Fibroblast of skin of left biceps (primary cell): ENCODE measurements around the gene CLDN19.
"Not testable (repeated sequence)": the region's sequence is repeated elsewhere in the genome, so short reads cannot be mapped to it uniquely, and the experiment has no call there.

Experiments used
- DNase-seq, 2 experiments: peaks; one replicate each; pipeline ENCODE4 v3.0.0-alpha.2; 2013; ENCODE audit warnings: low read depth in 2 of 2

CLDN19 gene

DNA sequence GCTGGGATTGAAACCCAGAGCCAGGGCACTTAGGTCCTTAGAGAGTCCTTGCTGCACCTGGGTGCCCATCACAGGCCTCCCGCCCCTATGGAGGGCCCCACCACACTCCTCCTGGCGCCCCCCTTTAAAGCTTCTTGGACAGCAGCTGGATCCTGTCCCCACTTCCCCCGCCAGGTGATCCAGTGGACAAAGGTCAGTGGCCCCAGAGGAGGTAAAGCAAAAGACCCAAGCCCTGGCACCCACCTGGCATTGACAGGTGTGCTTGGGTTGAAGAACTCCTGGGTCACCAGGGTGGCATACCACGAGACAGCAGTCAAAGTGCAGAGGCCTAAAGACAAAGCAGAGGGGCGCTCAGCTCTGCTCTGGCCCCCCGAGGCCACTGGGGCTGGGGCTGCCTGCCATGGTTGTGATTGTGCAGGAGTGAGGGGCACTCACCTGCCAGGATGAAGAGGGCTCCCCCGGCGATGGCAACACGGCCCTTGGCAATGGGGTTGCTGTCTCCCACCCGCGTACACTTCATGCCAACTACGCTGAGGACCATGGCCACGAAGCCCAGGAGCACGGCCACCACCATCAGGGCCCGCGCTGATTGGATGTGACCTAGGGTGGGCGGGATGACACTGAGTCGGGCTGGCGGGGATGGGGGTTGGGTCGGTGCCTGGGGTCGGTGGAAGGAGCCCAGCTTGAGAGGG lies 1.9 kb downstream of the CLDN19 start:
- DNase-seq: no peak

DNA sequence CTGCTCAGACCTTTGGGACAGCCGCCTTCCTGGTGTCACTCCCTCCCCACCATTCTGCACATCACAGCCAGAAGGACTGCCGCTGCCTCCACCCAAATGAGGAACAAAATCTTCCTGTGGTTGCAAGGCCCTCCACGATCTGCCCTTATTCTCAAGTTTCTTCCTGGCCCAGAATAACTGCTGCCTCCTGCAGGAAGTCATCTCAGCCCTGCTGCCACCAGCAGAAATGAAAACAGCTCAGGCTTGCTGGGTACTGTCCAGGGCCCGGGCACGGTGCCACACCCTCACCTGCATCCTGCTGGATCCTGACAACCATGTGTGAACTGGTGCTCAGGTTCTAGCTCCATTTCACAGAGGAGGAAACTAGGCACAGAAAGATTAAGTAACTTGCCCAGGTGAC lies 2.8 kb downstream of the CLDN19 start:
- DNase-seq: no peak

DNA sequence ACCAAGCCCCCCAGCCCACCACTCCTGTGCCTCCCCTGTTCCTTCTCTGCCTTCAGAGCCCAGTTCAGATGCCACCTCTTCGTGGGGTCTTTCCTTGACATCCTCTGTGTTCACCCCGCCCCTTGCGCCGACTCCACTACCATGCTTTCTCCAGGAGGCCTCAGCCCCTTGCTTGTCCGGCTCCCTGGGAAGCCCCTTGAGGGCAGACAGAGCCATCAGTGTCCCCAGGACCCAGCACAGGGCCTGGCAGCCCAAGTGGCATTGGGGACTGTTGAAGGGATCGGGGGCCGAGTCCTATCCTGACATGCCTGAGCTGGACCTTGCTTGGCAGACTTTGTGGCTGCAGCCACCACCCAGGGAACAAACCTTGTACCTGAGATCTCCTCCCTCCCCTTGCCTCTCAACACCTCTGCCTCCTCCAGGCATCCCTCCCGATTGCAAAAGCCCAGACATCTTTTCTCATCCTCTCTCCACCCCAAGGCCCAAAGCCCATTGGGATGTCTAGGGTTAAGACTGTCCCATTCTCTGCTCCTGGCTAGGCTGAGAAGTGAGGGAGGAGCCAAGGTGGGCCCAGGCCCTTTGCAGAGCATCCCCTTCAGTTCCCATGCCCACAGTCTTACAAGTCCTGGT lies 3.4 kb downstream of the CLDN19 start:
- no peak for DNase-seq

DNA sequence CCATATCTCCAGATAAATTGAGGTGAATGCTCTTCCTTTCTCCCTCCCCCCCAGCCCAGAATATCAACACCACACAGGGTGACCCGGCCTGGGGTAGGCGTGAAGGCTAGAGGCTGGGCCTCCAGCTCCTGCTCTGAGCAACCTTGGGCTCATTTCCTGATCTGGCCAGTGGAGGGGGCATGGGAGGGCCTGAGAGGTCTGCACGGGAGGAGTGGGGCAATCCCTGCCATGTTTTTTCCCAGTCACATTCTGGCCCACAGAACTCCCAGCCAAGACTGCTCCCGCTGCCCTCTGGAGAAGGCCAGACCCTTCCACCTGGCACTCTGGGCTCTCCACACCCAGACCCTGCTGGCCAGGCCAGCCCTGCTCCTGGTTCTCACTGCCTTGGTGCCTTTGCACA lies 3.9 kb downstream of the CLDN19 start:
- no peak for DNase-seq

DNA sequence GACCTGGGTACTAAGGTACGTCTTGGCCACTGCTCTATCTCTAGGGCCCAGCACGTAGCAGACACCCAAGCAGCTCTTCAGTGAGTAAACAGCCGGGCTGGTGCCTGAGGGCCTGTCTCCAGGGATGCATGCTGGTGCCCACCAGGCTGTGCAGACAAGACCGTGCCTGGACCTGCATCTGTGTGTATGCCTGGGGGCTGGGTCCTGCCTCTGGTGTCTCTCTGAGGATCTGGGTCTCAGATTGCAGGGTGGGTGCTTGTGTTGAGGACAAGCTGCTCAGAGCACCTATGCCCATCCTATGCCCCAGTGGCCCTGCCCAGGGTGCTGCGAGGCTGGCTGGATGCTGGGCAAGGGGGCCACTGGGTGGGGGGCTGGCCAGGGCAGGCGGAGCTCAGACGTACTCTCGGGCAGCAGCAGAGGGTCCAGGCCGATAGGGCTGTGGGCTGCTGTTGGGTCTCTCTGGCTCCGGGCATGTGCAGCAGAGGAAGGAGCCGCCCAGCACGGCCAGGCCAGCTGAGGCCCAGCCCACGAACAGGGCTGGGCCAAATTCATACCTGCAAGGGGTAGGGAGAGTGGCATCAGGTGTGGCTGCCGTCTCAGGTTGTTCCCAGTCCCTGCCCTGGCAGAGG lies 4.4 kb downstream of the CLDN19 start:
- no peak for DNase-seq

DNA sequence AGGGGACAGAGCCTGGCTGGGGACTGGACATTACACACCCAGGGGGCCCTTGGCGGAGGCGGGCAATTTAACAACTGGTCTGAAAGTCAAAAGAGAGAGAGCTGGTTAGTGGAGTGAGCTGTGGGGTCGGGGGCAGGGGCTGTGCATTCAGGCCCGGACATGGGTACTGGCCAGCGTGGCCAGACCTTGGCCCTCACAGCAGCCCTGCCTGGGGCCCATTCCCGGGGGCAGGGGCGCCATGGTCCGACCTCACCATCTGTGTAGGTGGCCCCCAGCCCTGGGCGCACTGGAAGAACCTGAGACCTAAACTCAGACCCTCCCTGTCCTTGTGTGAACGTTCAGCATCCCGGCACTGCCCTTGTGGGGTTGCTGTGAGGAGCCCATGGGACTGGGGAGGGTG lies 5.0 kb downstream of the CLDN19 start:
- DNase-seq: no peak

DNA sequence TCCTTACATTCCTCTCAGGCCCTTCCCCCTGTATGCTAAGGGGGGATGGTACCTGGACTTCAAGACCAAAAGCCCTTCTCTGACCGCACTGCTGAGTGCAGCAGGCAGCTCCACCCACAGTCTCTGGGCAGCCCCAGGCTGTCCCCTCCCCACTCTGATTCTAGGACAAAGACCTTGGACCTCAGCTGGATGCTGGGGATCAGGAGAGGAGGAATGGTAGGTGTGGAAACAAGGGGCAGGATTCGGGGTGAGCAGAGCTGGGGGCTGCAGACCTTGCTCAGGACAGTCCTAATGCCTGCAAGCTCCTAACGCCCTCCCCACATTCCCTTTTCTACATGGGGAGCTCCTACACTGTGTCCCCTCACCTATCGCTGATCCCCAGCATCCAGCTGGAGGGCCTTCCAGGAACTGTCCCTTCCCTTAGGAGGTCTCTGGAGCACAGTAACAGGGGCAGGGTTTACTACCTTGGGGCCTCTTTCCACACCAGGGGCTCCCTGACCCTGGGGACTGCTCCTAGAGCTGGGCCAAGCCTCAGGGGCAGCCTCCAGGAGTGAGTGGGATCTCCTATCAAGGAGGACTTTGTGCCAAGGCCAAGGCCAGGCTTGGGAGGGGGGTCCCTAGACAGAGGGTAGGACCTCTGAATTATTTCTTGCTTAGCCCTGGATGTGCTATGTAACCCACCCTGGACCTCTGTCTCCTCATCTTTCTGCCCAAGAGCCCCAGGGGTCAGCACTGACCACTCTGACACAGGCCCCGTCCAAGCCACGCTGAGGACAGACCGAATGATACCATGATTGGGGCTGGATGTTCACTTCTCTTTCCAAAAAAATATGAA lies 5.6 kb downstream of the CLDN19 start:
- DNase-seq: no peak

DNA sequence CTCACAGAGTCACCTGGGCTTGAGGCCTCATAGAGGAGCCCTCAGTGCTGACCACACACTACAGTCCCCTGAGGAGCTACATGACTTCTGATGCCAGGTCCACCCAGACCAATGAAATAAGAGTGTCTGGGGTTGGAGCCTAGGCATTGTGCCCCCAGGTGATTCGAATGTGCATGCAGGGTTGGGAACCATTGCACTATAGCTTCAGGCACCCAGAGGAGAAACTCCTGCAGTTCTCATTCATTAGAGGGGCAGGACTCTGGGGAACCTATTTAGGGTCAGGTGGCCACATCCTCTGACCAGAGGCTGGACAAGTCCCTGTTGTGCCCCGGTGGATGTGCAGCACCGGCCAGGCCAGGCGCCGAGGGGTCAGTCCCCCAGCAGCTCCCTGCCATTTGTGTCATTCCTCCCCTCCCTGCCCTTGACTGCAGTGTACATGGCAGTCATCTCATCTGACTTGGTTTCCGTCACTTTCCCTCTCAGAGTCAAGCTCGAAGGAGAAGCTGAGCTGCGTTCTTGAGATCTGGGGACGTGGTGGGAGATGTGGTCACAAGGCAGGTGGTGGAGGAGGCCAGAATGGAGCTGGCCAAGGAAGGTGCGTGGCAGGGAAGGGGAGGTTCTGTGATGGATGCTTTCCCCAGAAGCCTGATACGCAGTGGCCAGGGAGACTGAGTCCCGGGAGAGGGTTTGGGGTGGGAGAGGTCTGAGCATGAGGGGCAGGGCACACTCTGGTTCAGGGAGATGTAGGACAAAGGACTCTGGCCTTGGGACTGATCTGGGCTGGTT lies 6.4 kb downstream of the CLDN19 start:
- DNase-seq: no peak

DNA sequence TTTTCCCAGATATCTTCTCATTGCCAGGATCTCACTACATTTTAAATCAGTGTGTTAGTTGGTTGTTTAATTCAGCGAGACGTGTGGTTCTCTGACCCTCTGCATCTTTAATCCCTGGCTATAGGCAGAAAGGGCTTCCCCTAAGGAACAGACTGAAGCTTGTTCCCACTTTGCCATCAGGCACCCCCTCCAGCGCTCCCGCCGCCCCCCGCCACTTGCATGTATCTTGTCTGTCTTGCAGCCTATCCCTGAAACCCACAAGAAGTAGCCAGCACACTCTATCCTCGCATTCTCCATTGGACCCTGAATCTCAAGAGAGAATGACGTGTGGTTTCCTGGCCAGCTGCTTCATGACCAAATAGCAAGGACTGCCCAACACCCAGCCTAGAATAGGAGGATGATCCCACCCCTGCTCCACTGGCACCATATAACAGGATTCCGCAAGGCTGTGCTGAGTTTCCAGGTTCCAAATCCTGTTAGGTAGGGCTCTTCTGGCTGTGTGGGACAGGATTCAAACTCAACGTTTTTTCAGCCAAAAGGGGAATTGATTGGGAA lies 7.8 kb downstream of the CLDN19 start:
- no peak for DNase-seq

DNA sequence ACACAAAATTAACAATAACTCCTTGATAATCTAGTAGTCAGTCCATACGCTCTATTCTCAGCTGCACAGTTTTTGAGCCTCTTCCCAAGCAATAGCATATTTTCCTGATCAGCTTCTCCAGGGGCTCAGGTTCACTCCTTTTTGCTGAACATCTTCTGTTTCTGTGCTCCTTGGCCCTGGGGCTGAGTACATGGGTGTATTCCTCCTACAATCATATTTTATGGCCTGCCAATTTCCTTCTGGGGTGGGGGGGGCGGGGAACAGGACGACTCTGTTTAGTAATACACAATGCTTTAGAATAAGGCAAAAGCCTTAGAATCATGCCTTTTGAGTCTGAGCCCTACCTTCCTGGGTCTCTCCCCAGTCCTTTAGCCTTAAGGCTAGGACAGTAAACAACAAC lies 8.5 kb downstream of the CLDN19 start:
- no peak for DNase-seq

DNA sequence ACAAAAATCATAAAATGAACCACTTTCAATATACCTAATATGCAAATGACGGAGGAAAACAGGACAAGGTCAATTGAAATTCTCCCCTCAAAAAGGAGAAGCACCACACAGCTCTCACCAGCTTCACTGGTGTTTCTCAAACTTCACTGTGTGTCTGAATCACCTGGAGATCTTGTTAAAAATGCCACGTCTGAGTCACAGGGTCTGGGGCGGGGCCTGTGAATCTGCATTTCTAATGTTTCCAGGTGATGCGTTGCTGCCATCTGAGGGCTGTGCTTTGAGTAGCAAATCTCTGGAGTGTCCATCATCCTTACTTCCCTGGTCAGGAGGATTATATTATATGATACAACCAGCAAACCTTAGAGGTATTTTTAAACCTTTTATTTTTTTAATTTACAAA lies 9.0 kb downstream of the CLDN19 start:
- DNase-seq: no peak

DNA sequence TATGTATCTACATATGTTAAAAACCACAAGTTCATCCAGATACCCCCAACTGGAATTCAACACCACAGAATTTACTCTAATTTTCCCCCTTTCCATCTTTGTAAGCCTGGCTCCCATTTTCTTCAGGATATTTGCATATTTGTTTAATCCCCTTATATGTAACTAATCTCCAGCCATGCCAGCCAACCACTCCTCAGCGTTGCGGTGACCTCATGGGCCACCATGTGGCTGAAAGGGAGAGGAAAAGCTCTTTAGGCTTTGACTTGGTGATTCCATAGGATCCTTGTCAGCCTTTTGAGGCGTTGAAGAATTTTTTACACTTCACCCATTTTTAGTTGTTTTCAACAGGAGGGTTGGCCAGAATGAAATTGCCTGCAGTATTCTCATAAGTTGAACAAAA lies 10.0 kb downstream of the CLDN19 start:
- DNase-seq: no peak

DNA sequence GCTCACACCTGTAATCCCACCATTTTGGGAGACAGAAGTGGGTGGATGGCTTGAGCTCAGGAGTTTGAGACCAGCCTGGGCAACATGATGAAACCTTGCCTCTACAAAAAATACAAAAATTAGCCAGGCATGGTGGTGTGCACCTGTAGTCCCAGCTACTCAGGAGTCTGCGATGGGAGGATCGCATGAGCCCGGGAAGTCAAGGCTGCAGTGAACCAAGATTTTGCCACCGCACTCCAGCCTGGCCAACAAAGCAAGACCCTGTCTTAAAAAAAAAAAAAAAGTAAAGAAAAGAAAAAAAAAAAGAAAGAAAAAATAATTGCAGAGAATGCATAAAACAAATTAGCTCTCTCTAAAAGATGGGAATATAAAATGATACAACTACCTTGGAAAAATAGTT lies 14.2 kb downstream of the CLDN19 start:
- not testable (repeated sequence) for DNase-seq

DNA sequence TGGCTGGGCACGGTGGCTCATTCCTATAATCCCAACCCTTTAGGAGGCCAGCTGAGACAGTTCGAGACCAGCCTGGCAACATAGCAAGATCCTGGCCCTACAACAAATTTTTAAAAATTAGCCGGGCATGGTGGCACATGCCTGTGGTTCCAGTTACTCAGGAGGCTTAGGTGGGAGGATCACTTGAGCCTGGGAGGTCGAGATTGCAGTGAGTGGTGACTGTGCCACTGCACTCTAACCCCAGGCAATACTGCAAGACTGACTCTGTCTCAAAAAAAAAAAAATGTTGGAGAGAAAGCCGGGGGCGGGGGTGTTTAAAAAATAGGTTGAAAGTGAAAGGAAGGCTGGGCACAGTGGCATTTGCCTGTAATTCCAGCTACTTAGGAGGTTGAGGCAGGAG lies 16.5 kb downstream of the CLDN19 start:
- DNase-seq: no peak

DNA sequence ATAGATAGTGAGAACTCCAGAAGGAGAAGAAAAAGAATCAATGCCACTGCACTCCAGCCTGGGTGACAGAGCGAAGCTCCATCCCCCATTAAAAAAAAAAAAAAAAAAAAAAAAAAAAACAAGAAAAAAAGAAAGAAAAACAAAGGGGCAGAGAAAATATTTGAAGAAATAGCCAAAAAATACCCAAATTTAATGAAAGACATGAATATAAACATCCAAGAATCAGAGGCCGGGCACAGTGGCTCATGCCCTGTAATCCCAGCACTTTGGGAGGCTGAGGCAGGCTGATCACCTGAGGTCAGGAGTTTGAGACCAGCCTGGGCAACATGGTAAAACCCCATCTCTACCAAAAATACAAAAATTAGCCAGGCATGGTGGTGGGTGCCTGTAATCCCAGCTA lies 17.6 kb downstream of the CLDN19 start:
- not testable (repeated sequence) for DNase-seq

DNA sequence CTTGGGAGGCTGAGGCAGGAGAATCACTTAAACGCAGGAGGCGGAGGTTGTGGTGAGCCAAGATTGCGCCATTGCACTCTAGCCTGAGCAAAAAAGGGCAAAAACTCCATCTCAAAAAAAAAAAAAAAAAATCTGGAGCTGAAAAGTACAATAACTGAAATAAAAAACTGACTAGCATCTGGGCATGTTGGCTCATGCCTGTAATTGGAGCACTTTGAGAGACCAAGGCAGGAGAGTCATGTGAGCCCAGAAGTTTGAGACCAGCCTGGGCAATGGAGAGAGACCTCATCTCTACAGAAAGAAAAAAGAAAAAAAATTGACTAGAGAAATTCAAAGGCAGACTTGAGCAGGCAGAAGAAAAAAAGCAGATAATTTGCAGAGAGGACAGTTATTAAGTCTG lies 18.1 kb downstream of the CLDN19 start:
- no peak for DNase-seq

DNA sequence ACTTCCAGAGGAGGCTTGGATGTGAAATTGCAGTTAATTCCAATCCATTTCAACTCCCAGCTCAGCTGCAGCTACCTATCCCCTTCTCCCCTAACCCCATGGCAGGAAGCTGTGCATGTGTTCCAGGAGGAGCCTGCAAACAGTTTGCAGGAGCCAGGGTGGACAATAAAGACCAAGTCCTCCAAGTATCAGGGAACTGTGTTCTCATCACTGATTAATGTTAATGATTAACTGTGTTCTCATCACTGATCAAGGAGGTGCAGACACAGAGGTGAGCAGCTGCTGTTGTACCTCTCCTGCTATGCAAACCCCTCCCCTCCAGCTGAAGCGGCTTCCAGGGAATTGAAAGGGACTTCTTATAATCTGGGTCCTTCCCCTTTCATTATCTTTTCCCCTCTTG lies 19.2 kb downstream of the CLDN19 start:
- no peak for DNase-seq

DNA sequence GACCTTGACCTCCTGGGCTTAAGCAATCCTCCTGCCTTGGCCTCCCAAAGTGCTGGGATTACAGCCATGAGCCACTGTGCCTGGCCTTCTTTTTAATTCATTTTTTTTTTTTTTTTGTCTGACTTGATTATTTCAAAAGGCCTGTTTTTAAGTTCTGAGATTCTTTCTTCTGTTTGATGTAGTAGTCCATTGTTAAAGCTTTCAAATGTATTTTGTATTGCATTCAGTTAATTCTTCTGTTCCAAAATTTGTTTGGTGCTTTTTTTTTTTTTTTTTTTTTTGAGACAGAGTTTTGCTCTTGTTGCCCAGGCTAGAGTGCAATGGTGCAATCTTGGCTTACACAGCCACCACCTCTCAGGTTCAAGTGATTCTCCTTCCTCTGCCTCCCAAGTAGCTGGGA lies 25.6 kb downstream of the CLDN19 start:
- not testable (repeated sequence) for DNase-seq

DNA sequence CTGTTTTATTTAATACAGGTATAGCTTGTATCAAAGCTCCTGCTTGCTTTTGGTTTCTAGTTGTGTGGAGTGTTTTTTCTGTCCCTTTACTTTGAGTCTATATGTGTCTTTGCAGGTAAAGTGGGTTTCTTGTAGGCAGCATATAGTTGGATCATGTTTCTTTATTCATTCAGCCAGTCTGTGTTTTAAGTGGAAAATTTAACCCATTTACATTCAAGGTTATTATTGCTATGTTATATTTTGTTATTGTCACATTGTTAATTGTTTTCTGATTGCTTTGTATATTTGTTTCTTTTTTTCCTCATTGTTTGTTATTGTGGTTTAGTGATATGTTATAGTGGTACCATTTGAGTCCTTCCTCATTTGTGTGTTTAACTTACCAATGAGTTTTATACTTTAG lies 26.7 kb downstream of the CLDN19 start:
- DNase-seq: no peak

DNA sequence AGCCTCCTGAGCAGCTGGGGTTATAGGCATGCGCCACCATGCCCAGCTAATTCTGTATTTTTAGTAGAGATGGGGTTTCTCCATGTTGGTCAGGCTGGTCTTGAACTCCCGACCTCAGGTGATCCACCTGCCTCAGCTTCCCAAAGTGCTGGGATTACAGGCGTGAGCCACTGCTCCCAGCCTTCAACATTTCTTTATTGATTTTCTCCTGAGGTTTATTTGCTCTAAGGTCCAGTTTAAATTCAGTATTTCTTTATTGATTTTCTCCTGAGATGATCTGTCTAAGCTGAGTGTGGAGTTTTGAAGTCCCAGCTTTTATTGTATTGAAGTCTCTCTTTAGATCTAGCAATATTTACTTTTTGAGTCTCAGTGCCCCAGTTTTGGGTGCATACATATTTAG lies 27.2 kb downstream of the CLDN19 start:
- not testable (repeated sequence) for DNase-seq

DNA sequence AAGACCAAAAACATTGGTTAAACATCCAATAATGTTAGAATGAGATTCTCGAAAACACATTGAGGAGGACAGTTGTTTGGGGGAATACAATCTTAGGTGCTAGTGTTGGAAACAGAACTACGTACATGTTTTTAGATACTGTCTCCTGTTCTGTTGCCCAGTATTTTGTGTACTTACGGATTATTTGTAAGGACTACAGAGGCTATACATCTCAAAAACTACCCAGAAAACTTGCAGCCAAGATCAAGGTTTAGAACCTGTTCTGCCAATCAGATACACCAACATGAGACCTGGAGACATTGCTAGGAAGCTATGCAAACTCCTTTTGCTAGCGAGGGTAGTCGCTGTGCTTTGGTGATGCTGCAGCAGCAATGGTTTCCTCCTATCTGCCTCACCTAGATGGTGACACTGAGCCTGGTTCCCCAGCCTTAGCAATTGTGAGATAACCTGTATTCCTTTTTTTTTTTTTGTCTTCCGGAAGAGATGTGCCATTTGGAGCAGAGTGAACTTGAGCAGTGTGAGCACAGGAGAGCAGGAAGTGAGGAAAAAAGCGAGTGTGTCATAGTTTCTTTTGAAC lies 36.1 kb downstream of the CLDN19 start:
- no peak for DNase-seq
